ENCODE measurements around the gene BCKDHB. TPM values are rescaled to one million over a fixed set of nuclear protein-coding genes. Genes with fewer than 3 reads are reported as not detected.

The BCKDHB gene
- total and polyA plus RNA-seq, 2 donors (not counting 3 experiments of a cell fraction or from before 2014, with no cell fraction given): 5.6 to 12.2 TPM

DNA sequence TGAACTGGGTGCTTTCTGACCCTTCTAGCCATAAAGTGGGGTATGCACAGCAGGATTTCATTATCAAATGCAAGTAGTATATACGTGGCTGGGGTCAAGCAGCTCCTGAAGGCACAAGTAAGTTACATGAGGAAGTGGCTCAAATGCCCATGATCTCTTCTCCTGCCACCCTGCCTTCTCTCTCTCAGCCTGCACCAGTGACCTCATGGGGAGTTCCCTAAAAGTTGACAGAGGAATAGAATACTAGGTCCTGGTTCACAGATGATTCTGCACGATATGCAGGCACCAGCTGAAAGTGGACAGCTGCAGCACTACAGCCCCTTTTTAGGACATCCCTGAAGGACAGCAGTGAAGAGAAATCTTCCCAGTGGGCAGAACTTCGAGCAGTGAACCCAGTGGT lies 282.0 kb downstream of the BCKDHB start:
- no peaks in the 10 kb centered on the region for H3K9me1 ChIP-seq (replicated peaks; ENCODE audit: control insufficient read depth, extremely low read depth, insufficient read depth, low read length)
- H3K9me3 ChIP-seq (replicated peaks; ENCODE audit: control insufficient read depth, insufficient read depth, low read length): no peaks in the 10 kb centered on the region
- peak; percentile 15 for FAIRE-seq
- ChIA-PET POLR2A (no interaction called here), CTCF (no interaction called here)
- no peak overlapping the region for H3K9ac ChIP-seq (replicated peaks; ENCODE audit: extremely low read depth, insufficient read depth, low read length)
- DNase-seq (ENCODE audit: low read depth, low spot score): no peak
- H3K4me2 ChIP-seq (ENCODE audit: insufficient read depth, low read length): no peak overlapping the region
- no peak overlapping the region for H3K27ac ChIP-seq (ENCODE audit: insufficient read depth, low read depth, low read length)
- H3K36me3 ChIP-seq (ENCODE audit: control insufficient read depth in 2 of 2, extremely low read depth in 1 of 2, insufficient read depth in 2 of 2, low read length in 2 of 2): no peaks in the 10 kb centered on the region
- intact Hi-C loops (cut with micrococcal nuclease): no loop called here
- dilution Hi-C loops (cut with MboI; ENCODE audit: extremely low pct_ligation_motif_present, low sequenced_read_pairs): no loop called here
- no peak overlapping the region for H2AFZ ChIP-seq (ENCODE audit: low read depth, low read length)
- no peaks in the 10 kb centered on the region for H3K27me3 ChIP-seq (ENCODE audit: control insufficient read depth in 2 of 2, insufficient read depth in 2 of 2, low read length in 2 of 2)
- no peak overlapping the region for H3K4me3 ChIP-seq (replicated peaks in 1 of 3; ENCODE audit: insufficient read depth in 1 of 3, low read depth in 1 of 3, low read length in 3 of 3)
- no TSS peak for BruUV-seq (replicated peaks)
- no peak for TF ChIP-seq FOS (IDR thresholded peaks at IDR 0.05; ENCODE audit: borderline replicate concordance, insufficient read depth, low read length)
- no peaks in the 10 kb centered on the region for H4K20me1 ChIP-seq (replicated peaks; ENCODE audit: control insufficient read depth, extremely low read depth, insufficient read depth, low read length)
- H3K4me1 ChIP-seq (ENCODE audit: control insufficient read depth, extremely low read depth, insufficient read depth, low read length): no peaks in the 10 kb centered on the region
- no peaks in the 10 kb centered on the region for H3K79me2 ChIP-seq (ENCODE audit: control insufficient read depth, insufficient read depth, low read length)

Other genes with a start within 250 kb of the BCKDHB start
- gene ELOVL4, start 159.1 kb upstream of the BCKDHB start, total RNA-seq: 3.3 and 4.1 TPM in 2 replicates
- gene ELOVL4, start 159.1 kb upstream of the BCKDHB start, polyA plus RNA-seq: 0.57 and 0.98 TPM in 2 replicates
- gene TTK, start 102.0 kb upstream of the BCKDHB start, total RNA-seq: 23.6 and 29.4 TPM in 2 replicates
- gene TTK, start 102.0 kb upstream of the BCKDHB start, polyA plus RNA-seq: 2.9 and 4.1 TPM in 2 replicates

All from endothelial cell of umbilical vein (primary cell).